HG02642 (cell line): ENCODE results near the gene KRTCAP2.
A peak's percentile ranks its signal among the peaks of the same experiment; 100 is the strongest.
"Not testable (repeated sequence)": the region's sequence is repeated elsewhere in the genome, so short reads cannot be mapped to it uniquely, and the experiment has no call there.

Experiments
- ATAC-seq: cut with Tn5 transposase; IDR thresholded peaks from one replicate; pipeline ENCODE4 v1.9.1; 2021; ENCODE audit warnings: mild to moderate bottlenecking; ENCODE audit not compliant: unreplicated experiment, poor library complexity

KRTCAP2 gene

DNA sequence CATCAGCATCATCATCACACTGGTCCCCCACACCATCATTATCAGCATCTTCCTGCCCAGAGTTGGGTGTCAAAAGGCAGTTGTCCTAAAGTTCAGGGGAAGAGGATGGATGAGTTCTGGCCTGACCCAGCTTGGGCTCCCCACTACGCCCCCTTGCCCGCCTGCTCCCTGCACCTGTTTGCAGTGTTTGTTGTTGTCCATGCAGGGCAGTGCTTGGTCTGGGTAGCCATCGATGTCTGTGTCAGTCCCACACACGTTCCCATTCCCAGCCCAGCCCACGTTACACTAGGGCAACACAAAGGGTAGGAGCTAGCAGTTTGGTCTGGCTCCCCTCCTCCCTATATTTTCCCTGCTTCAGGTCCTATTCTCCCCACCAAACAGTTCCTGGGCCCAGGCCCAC, 27.8 kb upstream of the KRTCAP2 start:
- ATAC-seq: no peak

DNA sequence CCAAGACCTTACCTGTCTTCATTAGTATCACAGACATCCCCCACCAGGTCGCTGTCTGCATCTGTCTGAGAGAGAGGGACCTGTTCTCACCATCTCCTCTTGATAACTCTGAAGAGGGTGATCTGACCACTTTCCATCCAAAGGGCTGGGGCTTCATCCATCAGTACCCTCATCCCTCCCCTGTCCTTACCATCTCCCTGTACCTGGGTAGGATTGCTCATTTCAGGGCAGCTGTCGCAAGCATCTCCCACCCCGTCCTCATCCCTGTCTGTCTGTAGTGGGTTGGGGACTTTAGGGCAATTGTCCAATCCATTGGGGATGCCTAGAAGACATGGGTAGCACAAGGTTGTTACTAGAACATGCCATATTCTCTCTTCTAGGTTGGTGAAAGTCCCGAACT, 26.7 kb upstream of the KRTCAP2 start:
- no peak for ATAC-seq

GRCh38 chr1:155198547-155198906, 25.4 kb upstream of the KRTCAP2 start:
- ATAC-seq: no peak

DNA sequence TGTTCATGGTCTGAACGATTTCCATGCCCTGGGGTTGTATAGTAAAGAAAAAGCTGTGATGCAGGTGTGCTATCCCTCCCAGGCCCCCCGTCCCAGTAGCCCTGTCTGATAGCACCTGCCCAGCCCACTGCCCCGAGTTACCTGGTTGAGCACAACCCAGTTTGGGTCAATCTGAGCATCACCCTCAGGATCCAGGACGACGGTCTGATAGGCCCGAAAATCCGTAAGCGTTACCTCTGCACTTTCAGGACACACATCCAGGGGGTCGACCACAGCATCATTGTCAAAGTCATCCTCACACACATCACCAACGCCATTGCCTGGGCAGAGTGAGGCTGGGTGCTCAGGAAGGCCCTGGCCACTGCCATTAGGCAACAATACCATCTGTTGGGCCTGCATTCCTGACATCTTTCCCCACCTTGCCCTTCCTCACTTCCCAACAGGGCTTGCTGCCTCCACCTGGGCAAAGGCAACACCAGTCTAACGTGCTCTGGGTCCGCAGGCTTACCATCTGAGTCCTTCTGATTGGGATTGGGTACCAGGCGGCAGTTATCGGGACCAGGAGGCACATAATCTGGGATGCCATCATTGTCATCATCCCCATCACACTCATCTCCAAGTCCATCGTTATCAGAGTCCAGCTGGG, 24.9 kb upstream of the KRTCAP2 start:
- no peak for ATAC-seq

DNA sequence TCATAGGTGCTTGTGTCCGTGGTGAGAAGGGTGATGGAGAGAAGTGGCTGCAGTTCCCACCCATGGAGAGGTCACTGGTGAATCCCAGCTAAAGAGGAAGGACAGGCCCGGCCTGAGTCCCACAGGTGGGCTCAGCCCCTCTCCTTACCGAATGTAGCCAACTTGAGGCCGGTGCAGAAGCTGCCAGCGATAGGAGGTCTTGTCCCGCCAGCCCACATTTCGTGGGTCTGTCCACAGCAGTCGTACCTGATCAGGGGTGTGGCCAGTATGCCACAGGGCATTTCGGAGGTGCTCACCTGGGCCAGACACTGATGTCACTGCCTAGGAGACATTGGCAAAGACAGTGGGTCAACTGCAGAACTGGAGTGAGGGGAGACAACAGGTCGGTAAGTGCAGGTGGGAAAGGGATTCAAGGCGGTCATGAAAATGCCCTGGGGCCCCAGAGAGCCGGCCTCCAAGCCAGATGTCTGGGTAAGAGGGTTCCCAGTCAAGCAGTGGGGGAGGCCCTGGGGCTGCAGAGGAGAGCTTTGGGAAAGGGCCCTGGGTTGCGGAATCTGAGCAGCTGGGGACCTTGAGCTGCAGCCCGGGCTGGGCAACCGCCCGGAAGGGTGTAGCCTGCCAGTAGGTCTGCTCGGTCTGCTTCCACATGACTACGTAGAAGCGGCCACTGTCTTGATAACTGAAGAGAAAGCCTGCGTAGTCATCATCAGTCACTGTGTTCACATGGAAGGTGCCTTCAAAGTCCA, 24.0 kb upstream of the KRTCAP2 start:
- no peak for ATAC-seq

DNA sequence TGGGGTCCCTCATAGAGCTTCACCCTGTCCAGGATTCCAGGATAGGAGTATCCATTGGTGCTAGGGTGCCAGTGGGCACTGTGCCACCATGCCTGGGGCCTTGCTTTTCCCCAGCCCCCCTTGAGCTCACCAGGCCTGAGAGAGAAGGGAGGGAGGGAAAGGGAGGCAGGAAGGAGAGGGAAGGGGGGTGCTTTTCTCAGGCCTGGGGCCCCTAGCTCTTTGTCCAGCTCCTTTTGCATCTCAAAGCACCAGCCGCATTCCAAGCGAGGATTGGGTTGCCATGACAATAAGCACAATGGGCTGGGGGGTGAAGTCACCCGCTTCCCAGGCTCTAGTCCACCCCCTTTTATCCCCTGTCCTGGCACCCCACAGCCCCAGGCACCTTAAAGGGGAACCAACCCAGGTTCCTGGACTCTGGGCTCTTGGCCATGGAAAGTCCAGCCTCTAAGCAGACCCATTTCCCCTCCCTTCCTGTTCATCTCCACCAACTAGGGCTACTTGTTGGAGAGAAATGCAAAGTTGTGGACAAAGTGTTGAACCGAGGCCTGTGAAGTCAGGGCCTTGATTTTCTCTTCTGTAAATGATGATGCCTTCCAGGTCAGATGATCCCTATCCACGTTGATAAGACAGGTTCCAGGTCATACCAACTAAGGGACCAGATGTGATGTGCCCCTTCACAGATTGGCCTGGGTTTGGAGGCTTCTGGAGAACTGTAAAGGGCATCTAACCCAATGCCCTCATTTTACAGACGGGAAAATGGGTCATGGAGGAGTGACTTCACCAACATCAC, 23.2 kb upstream of the KRTCAP2 start:
- no peak for ATAC-seq

GRCh38 chr1:155195201-155196102, 22.3 kb upstream of the KRTCAP2 start:
- no peak for ATAC-seq

DNA sequence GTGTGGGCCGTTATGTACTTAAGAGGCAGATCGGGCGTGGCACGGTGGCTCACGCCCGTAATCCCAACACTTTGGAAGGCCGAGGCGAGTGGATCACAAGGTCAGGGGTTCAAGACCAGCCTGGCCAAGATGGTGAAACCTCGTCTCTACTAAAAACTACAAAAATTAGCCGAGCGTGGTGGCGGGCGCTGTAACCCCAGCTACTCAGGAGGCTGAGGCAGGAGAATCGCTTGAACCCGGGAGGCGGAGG, 20.8 kb upstream of the KRTCAP2 start:
- not testable (repeated sequence) for ATAC-seq

DNA sequence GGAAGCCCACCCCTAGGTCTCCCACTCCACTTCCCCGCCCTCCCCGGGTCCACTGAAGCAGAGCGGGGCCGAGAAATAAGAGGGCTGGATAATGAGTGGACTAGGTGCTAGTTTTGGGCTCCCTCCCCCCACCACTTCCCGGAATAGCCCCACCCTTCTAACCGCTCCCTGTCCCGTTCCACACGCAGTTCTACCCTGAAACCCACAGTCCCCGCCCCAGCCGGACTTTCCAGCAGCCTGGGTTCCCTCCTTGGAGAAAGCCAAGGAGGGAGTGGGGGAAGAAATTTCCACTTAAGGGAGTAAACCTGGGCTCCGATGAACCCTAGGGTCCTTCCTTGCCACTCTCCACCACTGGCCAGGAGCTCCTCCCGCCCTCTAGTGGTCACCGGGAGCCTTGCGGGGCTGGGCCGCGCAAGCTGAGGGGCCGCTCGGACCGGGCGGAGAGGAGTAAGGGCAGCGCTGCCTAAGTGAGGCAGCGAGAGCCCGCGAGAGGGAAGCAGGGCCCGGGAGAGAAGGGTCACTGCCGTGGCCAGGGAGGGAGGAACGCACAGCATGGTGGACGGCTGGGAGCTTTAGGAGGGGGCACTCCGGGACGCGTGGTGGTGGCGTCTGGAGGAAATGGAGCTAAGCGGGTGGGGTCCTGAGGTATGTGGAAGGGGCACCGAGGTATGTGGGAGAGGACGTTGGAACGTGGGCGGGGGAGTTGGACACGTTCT, 20.3 kb upstream of the KRTCAP2 start:
- ATAC-seq: peak; percentile 62

GRCh38 chr1:155192346-155193274, 19.5 kb upstream of the KRTCAP2 start:
- peak; percentile 3 for ATAC-seq

GRCh38 chr1:155191904-155192303, 18.8 kb upstream of the KRTCAP2 start:
- ATAC-seq: no peak

DNA sequence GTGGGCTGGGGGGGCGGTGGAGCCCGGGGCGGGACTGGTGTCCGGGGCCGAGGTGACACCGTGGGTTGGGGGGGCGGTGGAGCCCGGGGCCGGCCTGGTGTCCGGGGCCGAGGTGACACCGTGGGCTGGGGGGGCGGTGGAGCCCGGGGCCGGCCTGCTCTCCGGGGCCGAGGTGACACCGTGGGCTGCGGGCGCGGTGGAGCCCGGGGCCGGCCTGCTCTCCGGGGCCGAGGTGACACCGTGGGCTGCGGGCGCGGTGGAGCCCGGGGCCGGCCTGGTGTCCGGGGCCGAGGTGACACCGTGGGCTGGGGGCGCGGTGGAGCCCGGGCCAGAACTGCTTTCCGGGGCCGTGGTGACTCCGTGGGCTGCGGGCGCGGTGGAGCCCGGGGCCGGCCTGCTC, 16.8 kb upstream of the KRTCAP2 start:
- ATAC-seq: not testable (repeated sequence)

DNA sequence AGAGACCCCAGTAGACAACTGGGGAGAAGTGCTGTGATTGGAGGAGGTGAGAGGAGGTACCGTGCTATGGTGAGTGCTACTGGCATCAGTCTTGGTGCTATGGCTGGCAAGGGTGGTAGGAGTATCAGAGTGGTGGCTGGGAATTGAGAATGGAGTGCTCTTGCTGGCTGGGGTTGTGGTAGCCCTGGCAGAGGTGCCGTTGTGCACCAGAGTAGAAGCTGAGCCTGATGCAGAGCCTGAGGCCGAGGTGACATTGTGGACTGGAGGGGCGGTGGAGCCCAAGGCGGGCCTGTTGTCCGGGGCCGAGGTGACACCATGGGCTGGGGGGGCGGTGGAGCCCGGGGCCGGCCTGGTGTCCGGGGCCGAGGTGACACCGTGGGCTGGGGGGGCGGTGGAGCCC, 15.2 kb upstream of the KRTCAP2 start:
- no peak for ATAC-seq

GRCh38 chr1:155187456-155187891, 14.4 kb upstream of the KRTCAP2 start:
- ATAC-seq: no peak

DNA sequence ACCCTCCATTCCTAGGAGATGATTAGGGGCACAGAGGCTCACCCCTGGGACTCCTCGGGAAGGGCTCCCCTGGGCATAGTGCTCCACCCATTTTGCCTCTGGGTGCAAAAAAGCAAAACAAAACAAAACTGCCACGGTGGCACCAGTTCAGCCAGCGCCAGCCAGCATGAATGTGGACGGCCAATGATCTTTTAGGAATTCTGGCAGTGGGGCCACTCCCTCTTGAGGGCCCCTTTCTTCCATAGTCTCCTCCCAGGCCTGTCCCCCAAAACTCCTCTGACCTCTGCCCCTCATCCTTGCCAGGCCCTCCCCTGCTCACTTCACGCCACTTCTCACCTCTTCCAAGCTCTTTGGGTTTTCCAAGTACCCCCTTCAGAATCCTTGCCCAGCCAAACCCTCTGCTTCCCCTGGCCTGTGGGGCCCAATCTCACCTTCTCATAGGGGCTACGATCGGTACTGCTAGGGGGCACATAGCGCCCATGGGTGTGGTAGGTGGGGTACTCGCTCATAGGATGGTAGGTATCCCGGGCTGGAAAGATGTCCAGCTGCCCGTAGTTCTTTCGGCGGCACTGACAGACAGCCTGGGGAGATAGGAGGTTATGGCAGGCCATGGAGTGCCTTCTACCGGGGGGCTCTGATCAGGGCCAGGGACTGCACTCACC, 13.8 kb upstream of the KRTCAP2 start:
- no peak for ATAC-seq

GRCh38 chr1:155186067-155186793, 13.1 kb upstream of the KRTCAP2 start:
- no peak for ATAC-seq

DNA sequence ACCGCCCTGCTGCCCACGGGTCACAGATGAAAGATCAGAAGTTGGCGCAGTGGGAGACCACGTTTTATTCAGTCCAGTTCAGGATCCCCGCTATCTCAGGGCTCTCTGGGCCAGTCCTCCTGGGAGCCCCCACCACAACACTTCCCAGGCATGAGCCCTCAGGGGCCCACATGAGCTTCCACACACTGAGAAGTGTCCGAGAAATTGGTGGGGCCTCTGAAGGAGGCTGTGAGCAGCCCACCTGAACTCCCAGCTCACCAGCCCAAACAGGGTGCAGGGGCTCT, 12.6 kb upstream of the KRTCAP2 start:
- no peak for ATAC-seq
